GM11168 (cell line): Measurements from ENCODE around the gene CABLES2.

ENCODE experiments used
- in situ Hi-C: fragments of 300-500 bp; cut with MboI; formaldehyde crosslinking; loops from one replicate; pipeline ENCODE4 v1.12.0; 2022; ENCODE audit warnings: low sequenced_read_pairs; ENCODE audit not compliant: unreplicated experiment

CABLES2 gene

DNA sequence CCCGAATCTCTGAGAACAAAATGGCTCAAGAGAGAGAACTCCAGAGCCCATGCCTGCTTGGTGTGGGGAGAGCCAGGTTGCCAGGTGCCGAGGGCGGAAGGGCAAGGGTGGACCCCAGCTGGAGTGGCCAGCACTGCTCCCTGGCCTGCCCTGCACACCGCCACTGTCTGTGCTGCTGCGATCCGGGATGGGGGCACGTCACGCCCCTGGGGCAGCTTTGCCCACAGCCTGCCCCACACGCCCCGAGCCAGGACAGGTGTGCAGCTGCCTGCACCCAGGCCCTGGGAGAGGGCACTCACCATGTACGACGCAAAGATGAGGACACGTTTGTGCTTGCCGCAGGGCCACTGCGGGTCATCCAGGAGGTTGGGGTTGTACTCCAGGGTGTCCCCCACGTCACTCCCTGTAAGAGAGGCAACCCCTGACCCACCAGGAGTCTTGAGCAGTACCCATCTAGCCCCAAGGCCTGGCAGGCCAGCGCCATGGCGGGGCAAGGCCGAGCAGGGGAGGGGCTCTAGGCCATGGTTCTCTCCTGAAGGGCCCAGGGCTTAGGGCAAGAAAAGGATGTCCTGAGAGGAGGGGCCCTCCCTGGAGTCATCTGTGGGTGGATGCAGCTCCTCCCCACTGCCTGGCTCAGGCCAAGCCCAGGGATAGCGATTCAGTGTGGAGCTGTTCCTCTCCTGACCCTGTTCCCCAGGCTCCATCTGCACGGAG lies 14.3 kb downstream of the CABLES2 start:
- in situ Hi-C loops, result loop anchor here (25.0 kb wide), 1 partner anchor 380 kb away; no protein-coding TSS in a partner anchor

GRCh38 chr20:62392077-62392418 lies 15.0 kb downstream of the CABLES2 start:
- in situ Hi-C loops, result loop anchor here (25.0 kb wide), 1 partner anchor 380 kb away; no protein-coding TSS in a partner anchor

DNA sequence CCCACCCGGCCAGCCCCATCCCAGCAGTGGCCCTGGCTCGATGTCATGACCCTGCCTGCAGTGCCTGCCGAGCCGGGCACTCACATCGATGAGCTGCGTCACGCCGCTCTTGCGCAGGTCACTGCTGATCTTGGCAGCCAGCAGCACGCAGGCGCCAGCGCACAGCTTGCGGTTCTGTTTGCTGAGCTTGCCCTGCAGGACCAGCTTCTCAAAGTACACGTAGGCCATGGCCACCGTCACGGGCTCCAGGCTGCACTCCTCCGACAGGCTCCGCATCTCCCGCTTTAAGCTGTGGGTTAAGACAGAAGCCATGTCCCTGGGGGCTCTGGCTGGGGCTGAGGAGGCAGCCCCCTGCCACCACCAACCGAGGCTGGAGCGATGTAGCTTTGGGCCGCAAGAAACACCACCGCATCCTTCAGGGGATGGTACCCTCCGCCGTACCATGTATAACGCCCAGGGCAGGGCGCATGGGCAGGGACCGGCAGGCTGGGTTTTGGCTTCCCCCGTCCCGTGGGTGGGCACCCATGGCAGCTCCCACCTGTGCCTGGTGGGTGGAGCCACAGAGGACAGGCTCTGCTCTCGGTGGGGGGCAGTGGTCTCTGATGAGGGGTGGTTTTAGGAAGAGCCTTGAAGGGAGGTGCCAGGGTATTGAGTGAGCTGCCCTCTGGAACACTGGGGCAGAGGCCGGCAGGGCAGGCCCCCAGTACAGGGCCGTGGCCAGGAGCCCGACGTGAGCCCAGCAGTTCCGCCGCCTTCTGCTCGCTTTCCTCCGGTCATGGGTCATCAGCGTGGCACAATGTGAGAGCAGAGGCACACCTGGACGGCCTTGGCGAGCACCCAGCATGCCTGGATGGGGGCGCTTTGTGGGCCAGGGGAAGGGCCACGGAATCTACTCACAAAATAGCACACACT lies 15.7 kb downstream of the CABLES2 start:
- in situ Hi-C loops, result loop anchor here (25.0 kb wide), 1 partner anchor 379 kb away; no protein-coding TSS in a partner anchor

DNA sequence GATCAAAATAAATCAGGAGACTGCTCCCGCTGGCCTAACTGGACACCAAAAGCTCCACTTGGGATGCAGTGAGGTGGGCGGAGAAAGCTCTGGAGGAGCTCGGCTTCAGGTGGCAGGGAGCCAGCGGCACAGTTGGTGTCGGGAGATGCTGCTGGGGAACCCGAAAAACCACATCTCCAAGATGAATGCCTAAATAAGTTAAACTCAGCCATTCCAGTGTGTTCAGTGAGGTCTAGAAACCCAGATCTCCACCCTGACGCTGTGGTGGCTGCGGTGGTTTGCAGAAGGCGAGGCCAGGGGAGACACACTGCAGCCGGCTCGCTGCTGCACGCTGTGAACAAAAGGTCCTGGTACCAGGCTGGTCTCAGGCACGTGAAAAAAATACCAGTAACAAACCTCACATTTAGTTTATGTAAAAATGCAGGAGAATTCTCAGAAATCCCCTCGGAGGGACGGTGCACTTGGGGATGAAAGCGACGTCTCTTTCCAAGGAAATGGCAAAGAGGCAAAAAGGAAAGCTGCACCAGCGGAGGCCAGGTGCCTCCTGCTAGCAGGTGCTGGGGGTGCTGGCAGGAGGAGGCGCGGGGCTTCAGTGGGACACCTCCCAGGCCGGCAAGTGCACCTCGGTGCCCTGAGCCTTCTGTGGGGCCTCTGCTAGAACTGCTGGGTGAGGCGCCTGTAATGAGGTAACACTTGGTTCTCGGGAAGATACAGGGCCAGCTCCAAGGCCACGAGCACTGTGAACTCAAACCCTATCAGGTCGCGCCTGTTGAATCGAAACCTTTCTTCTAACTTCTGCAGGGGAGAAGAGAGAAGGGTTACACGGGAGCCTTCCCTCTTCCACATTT lies 16.5 kb downstream of the CABLES2 start:
- in situ Hi-C loops, result loop anchor here (25.0 kb wide), 1 partner anchor 378 kb away; no protein-coding TSS in a partner anchor

DNA sequence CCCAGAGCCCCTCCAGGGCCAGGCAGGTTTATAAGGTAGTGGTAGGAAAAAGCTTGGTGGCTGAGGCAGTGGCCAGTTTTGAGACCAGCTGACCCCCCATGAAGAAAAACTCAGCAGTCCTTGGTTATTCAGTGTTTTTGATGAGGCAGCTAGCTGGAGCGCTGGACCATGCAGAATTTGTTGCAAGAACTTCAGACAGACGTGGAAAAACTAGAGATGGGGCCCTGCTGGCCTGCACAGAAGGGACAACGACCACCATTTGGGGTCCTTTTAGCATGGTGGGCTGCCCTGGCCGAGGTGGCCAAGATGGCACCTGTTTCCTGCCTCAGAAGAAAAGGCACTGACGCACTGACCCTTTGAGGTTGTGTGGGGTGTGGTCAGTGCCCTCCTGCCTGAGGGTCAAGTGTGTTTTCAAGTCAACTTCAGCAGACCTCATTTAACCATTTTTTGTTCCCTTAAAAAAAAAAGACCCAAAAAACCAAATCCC lies 17.4 kb downstream of the CABLES2 start:
- in situ Hi-C loops, result loop anchor here (25.0 kb wide), 1 partner anchor 377 kb away; no protein-coding TSS in a partner anchor

DNA sequence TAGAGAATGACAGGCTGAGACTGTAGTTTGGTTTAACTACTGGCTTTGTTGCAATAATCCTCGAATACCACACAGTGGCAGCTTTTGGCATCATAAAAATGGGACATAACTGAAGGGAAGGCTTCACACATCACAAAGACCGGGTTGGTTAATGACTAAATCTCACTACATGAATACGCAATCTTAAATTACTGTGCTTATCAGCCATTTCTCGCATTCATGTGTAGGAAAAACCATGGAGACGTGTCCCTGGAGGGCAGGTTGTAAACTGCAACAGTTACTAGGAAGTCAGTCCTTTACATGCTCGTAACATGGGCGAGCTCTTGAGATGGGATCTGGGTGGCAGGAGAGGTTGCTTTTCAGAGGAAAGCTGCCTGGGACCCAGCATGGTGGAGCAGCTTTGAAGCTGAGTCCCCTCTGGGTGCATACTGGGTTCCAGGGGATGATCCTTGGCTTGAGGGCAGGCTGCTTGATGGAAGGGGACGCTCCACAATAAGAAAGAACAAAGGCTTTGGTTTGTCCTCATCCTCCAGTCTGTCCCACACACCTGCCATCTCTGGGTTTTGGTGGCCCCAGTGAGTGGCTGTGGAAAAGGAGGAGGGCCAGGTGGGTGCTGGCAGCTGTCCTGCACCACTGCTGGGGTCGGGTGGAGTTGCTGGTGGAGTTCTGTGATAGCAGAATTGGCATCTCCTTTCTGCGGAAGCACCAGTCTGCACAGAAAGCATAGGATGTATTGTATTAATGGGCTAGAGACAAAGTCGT lies 18.1 kb downstream of the CABLES2 start:
- in situ Hi-C loops, result loop anchor here (25.0 kb wide), 1 partner anchor 377 kb away; no protein-coding TSS in a partner anchor

DNA sequence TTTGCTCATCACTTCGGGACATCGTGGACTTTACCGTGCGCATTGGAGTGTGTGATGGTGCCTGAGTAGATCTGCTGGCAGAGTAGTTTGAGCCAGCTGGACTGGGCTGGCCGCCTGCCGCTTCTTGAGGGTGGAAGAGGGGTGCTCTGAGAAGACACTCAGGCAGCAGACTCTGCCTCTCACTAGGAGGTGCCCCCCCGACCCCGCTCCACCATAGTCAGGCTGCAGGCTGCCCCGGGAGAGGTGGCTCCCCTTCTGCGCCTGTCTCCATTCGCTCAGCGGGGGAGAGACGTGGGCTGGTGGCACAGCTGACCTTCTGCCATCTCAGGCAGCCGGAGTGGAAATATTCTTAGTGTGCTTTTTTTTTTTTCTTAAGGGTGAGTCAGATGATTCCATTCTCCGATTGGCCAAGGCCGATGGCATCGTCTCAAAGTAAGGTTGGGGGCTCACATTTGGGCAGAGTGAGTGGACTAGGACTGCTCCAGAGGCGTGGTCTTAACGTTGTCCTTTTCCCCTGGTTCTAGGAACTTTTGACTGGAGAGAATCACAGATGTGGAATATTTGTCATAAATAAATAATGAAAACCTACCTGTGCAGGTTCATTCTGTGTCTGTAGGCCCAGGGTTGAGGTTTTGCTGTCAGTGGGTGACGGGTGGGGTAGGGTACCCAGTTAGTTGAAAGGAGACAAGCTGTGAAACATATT lies 19.0 kb downstream of the CABLES2 start:
- in situ Hi-C loops, result loop anchor here (25.0 kb wide), 1 partner anchor 376 kb away; no protein-coding TSS in a partner anchor

GRCh38 chr20:62387219-62387913 lies 19.7 kb downstream of the CABLES2 start:
- in situ Hi-C loops, result loop anchor here (25.0 kb wide), 1 partner anchor 375 kb away; no protein-coding TSS in a partner anchor

- in situ Hi-C loops, result loop anchor here (25.0 kb wide), 1 partner anchor 374 kb away; no protein-coding TSS in a partner anchor
Observed at GRCh38 chr20:62386383-62387218, 20.5 kb downstream of the CABLES2 start, which contains the start of gene RPS21. Gene RPS21 (plus strand): TSS chr20:62387103. CDS start chr20:62387339, 236 bp downstream.

DNA sequence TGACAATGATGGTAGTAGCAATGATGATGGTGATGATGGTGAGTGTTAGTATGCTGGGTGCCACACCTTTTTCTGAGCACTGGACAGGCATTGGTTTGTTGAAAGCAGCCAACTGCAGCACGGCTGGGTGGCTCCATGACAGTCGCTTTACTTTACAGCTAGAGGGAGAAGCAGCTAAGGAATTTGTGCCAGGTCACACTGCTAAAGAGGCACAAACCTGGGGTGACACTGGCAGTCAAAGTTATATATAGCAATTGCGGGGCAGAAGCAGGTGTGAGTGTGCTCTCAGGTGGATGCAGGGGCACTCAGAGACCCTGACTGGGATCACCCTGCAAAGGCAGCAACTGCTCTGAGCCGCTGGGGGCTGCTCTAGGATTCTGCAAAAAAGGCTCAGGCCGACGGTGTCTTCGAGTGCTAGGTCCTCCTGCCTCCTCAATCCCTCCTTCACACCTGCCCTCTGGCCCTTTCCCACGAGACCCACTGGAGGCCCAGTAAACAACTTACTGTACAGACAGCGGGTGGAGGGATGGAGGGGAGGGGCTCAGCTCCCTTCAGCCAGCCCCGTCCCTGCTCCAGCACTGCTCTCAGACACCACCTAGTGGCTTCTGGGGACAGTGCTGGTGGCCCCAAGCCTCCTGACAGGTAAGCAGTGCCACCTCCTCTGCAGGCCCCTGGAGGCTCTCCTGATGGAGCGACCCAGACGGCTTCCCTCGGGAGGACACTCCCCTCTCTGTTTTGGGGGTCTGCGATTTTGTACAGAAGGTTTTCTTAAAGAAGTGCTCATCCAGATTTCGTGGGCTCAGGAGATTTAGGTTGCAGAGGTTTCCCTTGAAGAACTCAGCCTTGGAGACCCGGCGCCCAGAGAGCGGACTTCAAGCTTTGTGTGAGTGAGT lies 24.5 kb downstream of the CABLES2 start:
- in situ Hi-C loops, result loop anchor here (5.0 to 25.0 kb wide), 2 partner anchors 80 to 370 kb away; partner anchors contain the start of gene ADRM1

- in situ Hi-C loops, result loop anchor here (5.0 to 25.0 kb wide), 2 partner anchors 80 to 370 kb away; partner anchors contain the start of gene ADRM1
Observed at GRCh38 chr20:62381842-62382241, 25.2 kb downstream of the CABLES2 start.

DNA sequence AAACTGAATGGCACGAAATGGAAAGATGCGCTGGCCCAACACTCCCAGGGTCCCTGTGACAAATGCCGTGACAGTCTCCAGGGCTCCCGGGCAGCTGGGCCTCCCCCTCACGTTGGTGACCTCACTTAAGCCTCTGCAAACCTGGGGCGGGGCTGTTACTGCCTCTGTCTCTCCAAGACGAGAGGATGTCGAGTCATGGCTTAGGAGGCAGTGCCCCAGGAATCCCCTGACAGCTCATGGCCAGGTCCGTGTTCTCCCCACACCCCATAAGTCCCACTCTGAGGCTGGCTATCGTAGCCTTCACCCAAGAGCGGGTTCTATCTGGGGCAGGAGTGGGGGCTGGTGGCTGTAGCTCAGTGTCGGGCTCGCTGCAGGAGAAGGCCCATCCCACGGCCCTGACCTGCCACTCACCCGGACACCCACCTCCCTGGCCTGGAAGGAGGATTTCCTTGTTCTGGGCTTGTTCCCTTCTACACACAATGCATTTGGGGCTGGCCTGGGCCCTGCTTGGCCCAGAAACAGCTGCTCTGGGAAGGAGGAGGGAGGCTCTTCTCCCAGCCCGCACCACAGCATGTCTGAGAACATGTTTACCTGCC lies 25.8 kb downstream of the CABLES2 start:
- in situ Hi-C loops, result loop anchor here (5.0 to 25.0 kb wide), 2 partner anchors 79 to 369 kb away; partner anchors contain the start of gene ADRM1

DNA sequence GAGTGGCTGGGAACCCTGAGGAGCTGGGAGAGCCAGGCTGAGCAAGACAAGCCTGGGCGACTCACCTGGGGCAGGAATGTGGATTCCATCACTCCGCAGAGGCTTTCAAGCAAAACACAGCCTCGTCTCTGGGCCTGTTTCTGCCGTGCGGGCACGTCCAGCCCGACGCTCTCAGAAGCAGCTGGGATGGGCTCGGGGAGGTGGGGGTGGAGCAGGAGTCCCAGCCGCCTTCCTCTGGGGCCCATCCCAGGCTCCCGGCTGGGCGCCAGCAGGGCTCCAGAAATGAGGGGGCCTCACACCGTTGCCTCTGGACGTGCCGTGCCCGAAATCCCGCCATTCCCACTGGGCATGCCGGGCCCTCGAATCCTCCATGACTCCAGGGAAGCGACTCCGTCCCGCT lies 28.9 kb downstream of the CABLES2 start:
- in situ Hi-C loops, result loop anchor here (25.0 kb wide), 1 partner anchor 366 kb away; no protein-coding TSS in a partner anchor

DNA sequence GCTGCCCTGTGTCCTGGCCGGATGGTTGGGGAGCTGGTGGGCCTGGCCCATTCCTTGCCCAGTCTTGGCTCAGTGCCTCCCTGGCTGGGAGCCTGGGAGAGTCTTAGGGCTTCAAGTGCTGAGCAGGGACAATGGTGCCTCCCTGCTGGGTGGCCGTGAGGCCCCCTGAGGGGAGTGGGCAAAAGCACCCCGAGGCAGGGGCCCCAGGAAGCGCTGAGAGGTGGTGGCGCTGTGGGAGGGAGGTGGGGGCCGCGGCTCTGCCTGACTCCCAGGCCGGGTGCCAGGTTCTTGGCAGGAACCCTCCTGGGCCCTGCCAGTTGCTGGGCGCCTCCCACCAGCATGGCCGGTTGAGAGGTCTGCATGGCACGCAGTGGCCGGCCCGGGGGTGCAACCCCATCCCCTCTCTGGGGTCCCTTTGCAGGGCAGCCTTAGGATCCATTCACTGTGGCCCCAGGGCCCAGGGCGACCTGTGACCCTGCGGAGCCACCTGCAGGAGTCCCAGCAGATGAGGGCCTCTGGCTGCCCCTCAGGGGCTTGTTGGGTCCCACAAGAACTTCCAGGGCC lies 29.4 kb downstream of the CABLES2 start:
- in situ Hi-C loops, result loop anchor here (25.0 kb wide), 1 partner anchor 365 kb away; no protein-coding TSS in a partner anchor

GRCh38 chr20:62377064-62377461 lies 30.0 kb downstream of the CABLES2 start:
- in situ Hi-C loops, result loop anchor here (25.0 kb wide), 1 partner anchor 365 kb away; no protein-coding TSS in a partner anchor
